Glutamatergic neuron (in vitro differentiated cells): ENCODE measurements around the gene RALGAPB. TPM values are rescaled to one million over a fixed set of nuclear protein-coding genes. Genes with fewer than 3 reads are reported as not detected.

Experiments
- DNase-seq: peaks from one replicate; pipeline ENCODE4 v3.0.0; 2022
- H3K27ac Mint-ChIP-seq: one replicate; pipeline ENCODE4 v1.8.0; 2020; ENCODE audit warnings: mild to moderate bottlenecking, mixed read lengths, inconsistent platforms; ENCODE audit not compliant: unreplicated experiment
- H3K27me3 Mint-ChIP-seq: one replicate; pipeline ENCODE4 v1.8.0; 2020; ENCODE audit warnings: mild to moderate bottlenecking, moderate library complexity, mixed read lengths, inconsistent platforms; ENCODE audit not compliant: unreplicated experiment
- H3K36me3 Mint-ChIP-seq: one replicate; pipeline ENCODE4 v1.8.0; 2020; ENCODE audit warnings: mild to moderate bottlenecking, mixed read lengths, inconsistent platforms; ENCODE audit not compliant: unreplicated experiment
- H3K4me1 Mint-ChIP-seq: one replicate; pipeline ENCODE4 v1.8.0; 2020; ENCODE audit warnings: mild to moderate bottlenecking, low read depth, mixed read lengths, inconsistent platforms; ENCODE audit not compliant: unreplicated experiment
- H3K4me3 Mint-ChIP-seq: one replicate; pipeline ENCODE4 v1.8.0; 2020; ENCODE audit warnings: mild to moderate bottlenecking, mixed read lengths, inconsistent platforms; ENCODE audit not compliant: unreplicated experiment
- H3K9me3 Mint-ChIP-seq: one replicate; pipeline ENCODE4 v1.8.0; 2020; ENCODE audit warnings: mild to moderate bottlenecking, moderate library complexity, mixed read lengths, inconsistent platforms; ENCODE audit not compliant: unreplicated experiment
- total RNA-seq: library from RNA; stranded (reverse); fragmentation: NEBNext Ultra II Directional; extraction: Animal tissue kit (Norgen Biotek cat#: 25700); gene quantifications from one replicate; pipeline ENCODE4 v1.2.1, GENCODE V29; 2021; ENCODE audit not compliant: unreplicated experiment
- TF ChIP-seq, protein P1 (sequence below): fragments of 200-600 bp; sonication (generic); IDR thresholded peaks from one replicate; pipeline ENCODE4 v1.5.0; 2021; ENCODE audit not compliant: partially characterized antibody, unreplicated experiment

Gene RALGAPB
- total RNA-seq, 1 donor from 2014 or later, result 54.6 TPM

DNA sequence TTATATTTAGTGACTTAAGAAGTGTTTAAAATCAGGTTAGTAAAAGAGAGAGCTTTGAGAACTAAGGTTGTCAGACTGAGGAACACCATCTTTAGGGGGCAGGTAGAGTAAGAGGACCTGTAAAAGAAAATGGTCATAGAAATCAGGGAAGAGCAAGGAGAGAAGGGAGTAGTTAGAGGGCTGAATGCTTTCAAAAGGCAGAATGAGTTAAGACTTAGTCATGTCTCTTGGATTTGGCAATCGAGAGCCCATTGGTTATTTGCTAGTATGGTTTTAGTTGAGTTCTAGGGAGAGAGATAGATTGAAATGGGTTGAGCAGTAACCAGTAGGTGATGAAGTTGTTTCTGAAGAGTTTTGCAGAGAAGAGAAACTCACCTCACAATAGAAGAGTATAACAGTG lies 51.1 kb downstream of the RALGAPB start:
- no peak for DNase-seq
- Mint-ChIP-seq H3K36me3 (no peaks in the 10 kb centered on the region), H3K9me3 (no peaks in the 10 kb centered on the region), H3K4me3 (no peak overlapping the region), H3K4me1 (peaks cover 9% of the 10 kb centered on the region), H3K27me3 (no peaks in the 10 kb centered on the region), H3K27ac (no peak overlapping the region)
- TF ChIP-seq, protein P1, sequence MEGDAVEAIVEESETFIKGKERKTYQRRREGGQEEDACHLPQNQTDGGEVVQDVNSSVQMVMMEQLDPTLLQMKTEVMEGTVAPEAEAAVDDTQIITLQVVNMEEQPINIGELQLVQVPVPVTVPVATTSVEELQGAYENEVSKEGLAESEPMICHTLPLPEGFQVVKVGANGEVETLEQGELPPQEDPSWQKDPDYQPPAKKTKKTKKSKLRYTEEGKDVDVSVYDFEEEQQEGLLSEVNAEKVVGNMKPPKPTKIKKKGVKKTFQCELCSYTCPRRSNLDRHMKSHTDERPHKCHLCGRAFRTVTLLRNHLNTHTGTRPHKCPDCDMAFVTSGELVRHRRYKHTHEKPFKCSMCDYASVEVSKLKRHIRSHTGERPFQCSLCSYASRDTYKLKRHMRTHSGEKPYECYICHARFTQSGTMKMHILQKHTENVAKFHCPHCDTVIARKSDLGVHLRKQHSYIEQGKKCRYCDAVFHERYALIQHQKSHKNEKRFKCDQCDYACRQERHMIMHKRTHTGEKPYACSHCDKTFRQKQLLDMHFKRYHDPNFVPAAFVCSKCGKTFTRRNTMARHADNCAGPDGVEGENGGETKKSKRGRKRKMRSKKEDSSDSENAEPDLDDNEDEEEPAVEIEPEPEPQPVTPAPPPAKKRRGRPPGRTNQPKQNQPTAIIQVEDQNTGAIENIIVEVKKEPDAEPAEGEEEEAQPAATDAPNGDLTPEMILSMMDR, result no peak

DNA sequence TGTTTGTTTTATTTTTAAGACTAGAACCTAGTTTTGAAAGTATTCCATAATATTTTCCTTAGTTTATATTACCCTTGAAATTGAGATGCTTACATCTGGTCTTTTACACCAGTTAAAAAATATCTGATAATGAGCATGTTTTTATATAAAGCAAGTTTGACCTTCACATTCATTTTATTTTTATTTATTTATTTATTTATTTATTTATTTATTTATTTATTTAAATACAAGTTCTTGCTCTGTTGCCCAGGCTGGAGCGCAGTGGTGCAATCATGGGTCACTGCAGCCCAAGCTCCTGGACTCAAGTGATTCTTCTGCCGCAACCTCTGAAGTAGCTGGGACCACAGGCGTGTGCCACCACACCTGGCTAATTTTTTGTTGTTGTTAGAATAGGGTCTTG lies 55.5 kb downstream of the RALGAPB start:
- DNase-seq, result no peak
- Mint-ChIP-seq H3K4me1 (no peaks in the 10 kb centered on the region), H3K27ac (no peak overlapping the region), H3K27me3 (no peaks in the 10 kb centered on the region), H3K9me3 (no peaks in the 10 kb centered on the region), H3K36me3 (no peaks in the 10 kb centered on the region), H3K4me3 (no peak overlapping the region)
- TF ChIP-seq, protein P1, result no peak

- H3K4me3 Mint-ChIP-seq, result no peak overlapping the region
- no peaks in the 10 kb centered on the region for H3K36me3 Mint-ChIP-seq
- no peak overlapping the region for H3K27ac Mint-ChIP-seq
- TF ChIP-seq, protein P1, result no peak
- no peak for DNase-seq
- H3K9me3 Mint-ChIP-seq, result no peaks in the 10 kb centered on the region
- no peaks in the 10 kb centered on the region for H3K4me1 Mint-ChIP-seq
- no peaks in the 10 kb centered on the region for H3K27me3 Mint-ChIP-seq
These were observed 58.4 kb downstream of the RALGAPB start for GRCh38 chr20:38531021-38531420.

- no peaks in the 10 kb centered on the region for H3K36me3 Mint-ChIP-seq
- no peaks in the 10 kb centered on the region for H3K27me3 Mint-ChIP-seq
- peak overlapping the region; percentile 26 for H3K27ac Mint-ChIP-seq
- no peaks in the 10 kb centered on the region for H3K9me3 Mint-ChIP-seq
- no peak for DNase-seq
- H3K4me3 Mint-ChIP-seq, result no peak overlapping the region
- H3K4me1 Mint-ChIP-seq, result no peaks in the 10 kb centered on the region
- TF ChIP-seq, protein P1, result no peak
These were observed 62.1 kb downstream of the RALGAPB start for GRCh38 chr20:38534756-38535155.

GRCh38 chr20:38536310-38536709 lies 63.7 kb downstream of the RALGAPB start:
- H3K27ac Mint-ChIP-seq, result no peak overlapping the region
- no peaks in the 10 kb centered on the region for H3K9me3 Mint-ChIP-seq
- TF ChIP-seq, protein P1, result no peak
- DNase-seq, result no peak
- H3K4me3 Mint-ChIP-seq, result no peak overlapping the region
- no peaks in the 10 kb centered on the region for H3K36me3 Mint-ChIP-seq
- H3K27me3 Mint-ChIP-seq, result no peaks in the 10 kb centered on the region
- no peaks in the 10 kb centered on the region for H3K4me1 Mint-ChIP-seq
